ENCODE results near the gene PEAK1. TPM values are rescaled to one million over a fixed set of nuclear protein-coding genes. Genes with fewer than 3 reads are reported as not detected.
A peak's percentile ranks its signal among the peaks of the same experiment; 100 is the strongest.

The PEAK1 gene
- total and polyA plus RNA-seq, 10 of the 15 experiments (the other 5 are each of a cell fraction or from before 2014, with no cell fraction given) = 0.62 to 24.2 (median 11.2) TPM

DNA sequence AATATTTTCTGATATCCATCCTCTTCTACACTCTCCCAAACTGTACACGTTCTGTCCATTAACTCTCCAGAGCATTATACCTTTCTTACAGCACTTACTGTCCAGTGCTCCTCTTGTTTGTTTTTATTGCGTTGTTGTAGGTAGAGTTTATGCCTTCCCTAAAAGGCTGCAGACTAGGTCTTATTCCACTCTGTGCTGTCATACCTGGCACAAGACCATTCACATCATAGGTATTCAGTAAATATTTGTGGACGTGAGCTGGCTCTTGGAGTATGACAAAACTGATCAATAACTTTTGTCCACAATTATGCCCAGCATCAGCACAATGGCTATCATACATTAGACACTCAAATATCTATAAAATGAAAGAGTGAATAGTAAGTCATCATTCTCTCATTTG lies 5.2 kb upstream of the PEAK1 start:
- in situ Hi-C loops (cut with MboI) (no loop called here), intact Hi-C loops (cut with micrococcal nuclease; ENCODE audit: unreplicated experiment) (no loop called here)
- Histone ChIP-seq H3K4me2 (ENCODE audit: control insufficient read depth, insufficient read depth) (peak overlapping the region; percentile 4; the same call in 1 of the 2 replicates), H3K9ac (ENCODE audit: control insufficient read depth, insufficient read depth, low read length) (no peak overlapping the region), H4K20me1 (ENCODE audit: control insufficient read depth, insufficient read depth) (no peaks in the 10 kb centered on the region), H3K4me1 (ENCODE audit: control insufficient read depth, insufficient read depth, low read length) (peaks cover 3% of the 10 kb centered on the region), H3K4me3 (no peak overlapping the region), H3K27me3 (replicated peaks in 1 of 2; ENCODE audit: control insufficient read depth in 2 of 2, insufficient read depth in 2 of 2, low read length in 1 of 2) (no peaks in the 10 kb centered on the region), H3K79me2 (ENCODE audit: control insufficient read depth, insufficient read depth, low read length) (peaks cover 78% of the 10 kb centered on the region), H3K36me3 (ENCODE audit: control insufficient read depth in 2 of 2, insufficient read depth in 2 of 2, low read length in 1 of 2) (no peaks in the 10 kb centered on the region), H3K27ac (ENCODE audit: control insufficient read depth, insufficient read depth) (no peak overlapping the region), H2AFZ (ENCODE audit: control insufficient read depth, low read depth, low read length) (no peak overlapping the region), H3K9me3 (replicated peaks; ENCODE audit: control insufficient read depth, insufficient read depth, low read length) (no peaks in the 10 kb centered on the region)
- no TSS peak for BruUV-seq (replicated peaks)
- ChIA-PET POLR2A (interaction anchor here (0.6 to 1.0 kb wide), 2 partner anchors 9 to 195 kb away, joined by 3 read pairs; no protein-coding TSS in a partner anchor), SMC1A (ENCODE audit: uncharacterized antibody, unreplicated experiment) (interaction anchor here (0.7 to 2.8 kb wide), 8 partner anchors 9 to 306 kb away, joined by 3 to 11 read pairs (median 4); no protein-coding TSS in a partner anchor), CTCF (interaction anchor here (0.9 to 2.3 kb wide), 6 partner anchors 9 to 238 kb away, joined by 3 to 12 read pairs (median 4); no protein-coding TSS in a partner anchor), RAD21 (ENCODE audit: unreplicated experiment) (interaction anchor here (0.9 to 3.0 kb wide), 7 partner anchors 16 to 238 kb away, joined by 3 to 15 read pairs (median 3); no protein-coding TSS in a partner anchor)
- 97% methylated on average over 3 of the region's 3 CpGs for WGBS (ENCODE audit: insufficient coverage, insufficient replicate concordance, low lambda C conversion rate, missing lambda C conversion rate)
- DNase-seq (ENCODE audit: low read depth, low spot score) (no peak), FAIRE-seq (no peak), ATAC-seq (no peak)
- TF ChIP-seq FOS (IDR thresholded peaks at IDR 0.05; ENCODE audit: borderline replicate concordance, extremely low read depth, insufficient read length) (no peak), ETV6 (conservative IDR thresholded peaks at IDR 0.05 in 1 of 2, IDR thresholded peaks at IDR 0.05 in 1 of 2; ENCODE audit: borderline replicate concordance in 1 of 2, low read depth in 1 of 2) (no peak), MEF2B (IDR thresholded peaks at IDR 0.05; ENCODE audit: partially characterized antibody, poor library complexity, severe bottlenecking) (no peak), ATF7 (IDR thresholded peaks at IDR 0.05; ENCODE audit: low read depth) (no peak), CEBPB (IDR thresholded peaks at IDR 0.05; ENCODE audit: borderline replicate concordance in 1 of 2, low read depth in 2 of 2, low read length in 2 of 2) (no peak)

DNA sequence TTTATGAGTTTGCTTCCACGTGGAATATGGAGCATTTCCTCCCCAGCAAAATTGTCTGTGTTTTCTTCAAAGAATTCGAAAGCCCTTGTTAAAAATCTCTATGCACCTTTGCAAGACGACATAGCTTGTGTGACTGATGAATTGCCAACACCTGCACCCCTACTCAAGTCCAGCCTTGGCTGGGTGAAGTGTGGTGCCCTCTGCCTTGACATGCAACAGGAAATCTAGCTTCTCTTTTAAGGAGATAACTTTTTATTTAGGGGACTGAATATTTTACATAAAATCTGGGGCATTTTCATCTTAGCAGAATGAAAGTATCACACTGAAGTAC lies 1.4 kb upstream of the PEAK1 start:
- BruUV-seq (replicated peaks) = TSS peak; percentile 72
- no peaks in the 10 kb centered on the region; the same call in 1 of the 2 replicates for H3K4me1 ChIP-seq (ENCODE audit: control insufficient read depth, insufficient read depth, low read length)
- RAD21 ChIA-PET (ENCODE audit: unreplicated experiment) = interaction anchor here (0.6 to 3.4 kb wide), 23 partner anchors 9 to 302 kb away, joined by 3 to 55 read pairs (median 4); no protein-coding TSS in a partner anchor
- CTCF ChIA-PET = interaction anchor here (1.0 to 2.4 kb wide), 18 partner anchors 9 to 448 kb away, joined by 3 to 50 read pairs (median 6); no protein-coding TSS in a partner anchor
- no peaks in the 10 kb centered on the region for H4K20me1 ChIP-seq (ENCODE audit: control insufficient read depth, insufficient read depth)
- peak overlapping the region; percentile 84 for H3K4me3 ChIP-seq
- SMC1A ChIA-PET (ENCODE audit: uncharacterized antibody, unreplicated experiment) = interaction anchor here (0.6 to 3.4 kb wide), 32 partner anchors 8 to 448 kb away, joined by 3 to 60 read pairs (median 4); no protein-coding TSS in a partner anchor
- no peaks in the 10 kb centered on the region for H3K9me3 ChIP-seq (replicated peaks; ENCODE audit: control insufficient read depth, insufficient read depth, low read length)
- TF ChIP-seq SP1 (IDR thresholded peaks at IDR 0.05; ENCODE audit: low read depth, low read length) (no peak), SMARCA5 (IDR thresholded peaks at IDR 0.05) (no peak), BRCA1 (IDR thresholded peaks at IDR 0.05; ENCODE audit: low read depth, low read length) (no peak), NFYA (IDR thresholded peaks at IDR 0.05; ENCODE audit: borderline replicate concordance, low read depth, low read length) (no peak), ETV6 (conservative IDR thresholded peaks at IDR 0.05 in 1 of 2, IDR thresholded peaks at IDR 0.05 in 1 of 2; ENCODE audit: borderline replicate concordance in 1 of 2, low read depth in 1 of 2) (no peak), ZSCAN29 (IDR thresholded peaks at IDR 0.05) (no peak), ATF7 (IDR thresholded peaks at IDR 0.05; ENCODE audit: low read depth) (no peak)
- TF ChIP-seq, protein P1, sequence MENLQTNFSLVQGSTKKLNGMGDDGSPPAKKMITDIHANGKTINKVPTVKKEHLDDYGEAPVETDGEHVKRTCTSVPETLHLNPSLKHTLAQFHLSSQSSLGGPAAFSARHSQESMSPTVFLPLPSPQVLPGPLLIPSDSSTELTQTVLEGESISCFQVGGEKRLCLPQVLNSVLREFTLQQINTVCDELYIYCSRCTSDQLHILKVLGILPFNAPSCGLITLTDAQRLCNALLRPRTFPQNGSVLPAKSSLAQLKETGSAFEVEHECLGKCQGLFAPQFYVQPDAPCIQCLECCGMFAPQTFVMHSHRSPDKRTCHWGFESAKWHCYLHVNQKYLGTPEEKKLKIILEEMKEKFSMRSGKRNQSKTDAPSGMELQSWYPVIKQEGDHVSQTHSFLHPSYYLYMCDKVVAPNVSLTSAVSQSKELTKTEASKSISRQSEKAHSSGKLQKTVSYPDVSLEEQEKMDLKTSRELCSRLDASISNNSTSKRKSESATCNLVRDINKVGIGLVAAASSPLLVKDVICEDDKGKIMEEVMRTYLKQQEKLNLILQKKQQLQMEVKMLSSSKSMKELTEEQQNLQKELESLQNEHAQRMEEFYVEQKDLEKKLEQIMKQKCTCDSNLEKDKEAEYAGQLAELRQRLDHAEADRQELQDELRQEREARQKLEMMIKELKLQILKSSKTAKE (IDR thresholded peaks at IDR 0.05; ENCODE audit: low read depth, poor library complexity, severe bottlenecking) = no peak
- TF ChIP-seq, protein P2, sequence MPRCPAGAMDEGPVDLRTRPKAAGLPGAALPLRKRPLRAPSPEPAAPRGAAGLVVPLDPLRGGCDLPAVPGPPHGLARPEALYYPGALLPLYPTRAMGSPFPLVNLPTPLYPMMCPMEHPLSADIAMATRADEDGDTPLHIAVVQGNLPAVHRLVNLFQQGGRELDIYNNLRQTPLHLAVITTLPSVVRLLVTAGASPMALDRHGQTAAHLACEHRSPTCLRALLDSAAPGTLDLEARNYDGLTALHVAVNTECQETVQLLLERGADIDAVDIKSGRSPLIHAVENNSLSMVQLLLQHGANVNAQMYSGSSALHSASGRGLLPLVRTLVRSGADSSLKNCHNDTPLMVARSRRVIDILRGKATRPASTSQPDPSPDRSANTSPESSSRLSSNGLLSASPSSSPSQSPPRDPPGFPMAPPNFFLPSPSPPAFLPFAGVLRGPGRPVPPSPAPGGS (IDR thresholded peaks at IDR 0.05; ENCODE audit: borderline replicate concordance, insufficient read depth, low read depth, low read length, poor library complexity, severe bottlenecking) = no peak
- 0% methylated on average over 3 of the region's 3 CpGs for WGBS (ENCODE audit: insufficient coverage, insufficient replicate concordance, low lambda C conversion rate, missing lambda C conversion rate)
- H3K36me3 ChIP-seq (ENCODE audit: control insufficient read depth in 2 of 2, insufficient read depth in 2 of 2, low read length in 1 of 2) = no peaks in the 10 kb centered on the region
- H2AFZ ChIP-seq (ENCODE audit: control insufficient read depth, low read depth, low read length) = peak overlapping the region; percentile 98
- H3K79me2 ChIP-seq (ENCODE audit: control insufficient read depth, insufficient read depth, low read length) = peaks cover 69% of the 10 kb centered on the region
- no peak for DNase-seq (ENCODE audit: low read depth, low spot score)
- H3K27me3 ChIP-seq (replicated peaks in 1 of 2; ENCODE audit: control insufficient read depth in 2 of 2, insufficient read depth in 2 of 2, low read length in 1 of 2) = no peaks in the 10 kb centered on the region
- ATAC-seq = peak; percentile 20; the same call in 2 of the 3 replicates
- intact Hi-C loops (cut with micrococcal nuclease; ENCODE audit: unreplicated experiment) = loop anchor here (2.0 kb wide), 1 partner anchor 239 kb away; no protein-coding TSS in a partner anchor
- in situ Hi-C loops (cut with MboI) = no loop called here
- H3K9ac ChIP-seq (ENCODE audit: control insufficient read depth, insufficient read depth, low read length) = peak overlapping the region; percentile 95
- no peak for FAIRE-seq
- peak overlapping the region; percentile 98 for H3K27ac ChIP-seq (ENCODE audit: control insufficient read depth, insufficient read depth)
- H3K4me2 ChIP-seq (ENCODE audit: control insufficient read depth, insufficient read depth) = peak overlapping the region; percentile 84
- POLR2A ChIA-PET = interaction anchor here (0.5 to 3.3 kb wide), 13 partner anchors 8 to 237 kb away, joined by 3 to 11 read pairs (median 4); no protein-coding TSS in a partner anchor

Measured in GM12878 (cell line).